SU-DHL-6 (cell line): ENCODE results near the gene SLC44A1.

ENCODE experiments used
- CTCF ChIP-seq: fragments of 200-600 bp; sonication (generic); IDR thresholded peaks from one replicate; pipeline ENCODE4 v1.5.1; 2017; ENCODE audit warnings: antibody characterized with exemption, mild to moderate bottlenecking, low read length, moderate library complexity; ENCODE audit not compliant: insufficient read depth, poor library complexity, severe bottlenecking
- EZH2phosphoT487 ChIP-seq: fragments of 200-600 bp; sonication (generic), shearing (Covaris generic); conservative IDR thresholded peaks from 2 replicates; pipeline ENCODE4 v1.6.1; 2018; ENCODE audit warnings: mild to moderate bottlenecking, antibody characterized with exemption, low read length, moderate library complexity, mixed read lengths

GRCh38 chr9:105205787-105206495, 38.5 kb upstream of the SLC44A1 start:
- TF ChIP-seq CTCF (no peak), EZH2phosphoT487 (no peak)
